NCI-H187 (cell line): ENCODE results near the gene CHRDL2.
"Not testable (repeated sequence)": the region's sequence is repeated elsewhere in the genome, so short reads cannot be mapped to it uniquely, and the experiment has no call there.

Source experiments
- DNase-seq, 2 experiments: peaks; one replicate each; lab custom pipeline; 2025; lab: John Stamatoyannopoulos, UW

The CHRDL2 gene

GRCh38 chr11:74731301-74732094 is at the start of gene CHRDL2:
TSS of gene CHRDL2 (minus strand) at chr11:74731426. CDS start at chr11:74730888, 538 bp downstream.
- DNase-seq: no peak

- no peak for DNase-seq
Measured at GRCh38 chr11:74780248-74781005, 49.2 kb upstream of the CHRDL2 start.

- DNase-seq: no peak
Measured at GRCh38 chr11:74778581-74778980, 47.4 kb upstream of the CHRDL2 start.

- DNase-seq: no peak
Measured at GRCh38 chr11:74777877-74778276, 46.7 kb upstream of the CHRDL2 start.

GRCh38 chr11:74777038-74777437 is 45.8 kb upstream of the CHRDL2 start:
- DNase-seq: no peak

- no peak for DNase-seq
Measured at GRCh38 chr11:74776546-74776945, 45.3 kb upstream of the CHRDL2 start.

DNA sequence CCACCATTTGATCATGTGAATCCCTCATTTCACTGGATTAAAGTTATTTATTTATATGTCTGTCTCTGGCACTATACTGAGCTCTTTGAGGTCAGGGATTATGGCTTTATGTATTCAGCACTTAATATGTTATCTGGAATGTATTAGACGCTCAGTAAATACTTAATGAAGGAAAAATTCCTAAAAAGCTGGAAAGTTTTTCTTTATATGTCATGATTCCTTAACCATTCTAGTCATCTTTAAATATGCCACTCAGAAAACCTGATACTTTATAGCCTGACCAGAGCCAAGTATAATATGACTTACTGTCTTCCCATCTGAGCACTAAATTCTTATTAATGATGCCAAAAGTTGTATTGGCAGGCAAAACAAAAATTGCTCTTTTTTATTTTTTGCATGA is 44.5 kb upstream of the CHRDL2 start:
- DNase-seq: no peak

GRCh38 chr11:74773476-74773875 is 42.2 kb upstream of the CHRDL2 start:
- no peak for DNase-seq

GRCh38 chr11:74771139-74771538 is 39.9 kb upstream of the CHRDL2 start:
- no peak for DNase-seq

DNA sequence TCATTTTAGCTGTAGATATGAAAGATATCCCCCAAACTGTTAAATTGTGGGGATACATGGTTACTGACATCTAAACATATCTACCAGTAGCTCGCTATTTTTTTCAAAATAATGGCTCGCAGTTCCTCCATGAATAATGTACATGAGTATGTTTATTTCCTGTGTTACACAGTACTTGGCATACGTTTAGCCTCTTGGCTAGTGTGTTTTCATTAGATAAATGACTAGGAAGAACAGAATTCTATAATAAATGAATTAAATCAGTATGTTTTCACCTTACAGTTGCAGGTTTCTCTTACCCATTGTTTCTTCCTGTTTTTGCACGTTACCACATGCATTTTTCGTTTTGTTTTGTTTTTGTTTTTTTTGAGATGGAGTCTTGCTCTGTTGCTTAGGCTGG is 39.2 kb upstream of the CHRDL2 start:
- no peak for DNase-seq

GRCh38 chr11:74769055-74769707 is 38.0 kb upstream of the CHRDL2 start:
- DNase-seq: no peak

DNA sequence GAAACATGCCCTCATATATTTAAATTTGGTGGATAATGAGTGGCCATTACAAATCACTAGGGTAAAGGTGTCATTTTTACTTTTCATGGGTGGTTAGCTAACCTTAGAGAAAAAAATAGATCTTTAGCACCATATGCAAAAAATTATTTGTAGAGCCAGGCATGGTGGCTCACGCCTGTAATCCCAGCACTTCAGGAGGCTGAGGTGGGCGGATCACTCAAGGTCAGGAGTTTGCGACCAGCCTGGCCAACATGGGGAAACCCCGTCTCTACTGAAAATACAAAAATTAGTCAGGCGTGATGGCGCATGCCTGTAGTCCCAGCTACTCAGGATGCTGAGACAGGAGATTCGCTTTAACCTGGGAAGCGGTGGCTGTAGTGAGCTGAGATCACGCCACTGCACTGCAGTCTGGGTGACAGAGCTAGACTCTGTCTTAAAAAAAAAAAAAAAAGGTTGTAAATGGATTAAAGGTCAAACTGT is 37.0 kb upstream of the CHRDL2 start:
- DNase-seq: not testable (repeated sequence)

GRCh38 chr11:74766905-74767304 is 35.7 kb upstream of the CHRDL2 start:
- DNase-seq: no peak

GRCh38 chr11:74756571-74756970 is 25.3 kb upstream of the CHRDL2 start:
- DNase-seq: no peak

DNA sequence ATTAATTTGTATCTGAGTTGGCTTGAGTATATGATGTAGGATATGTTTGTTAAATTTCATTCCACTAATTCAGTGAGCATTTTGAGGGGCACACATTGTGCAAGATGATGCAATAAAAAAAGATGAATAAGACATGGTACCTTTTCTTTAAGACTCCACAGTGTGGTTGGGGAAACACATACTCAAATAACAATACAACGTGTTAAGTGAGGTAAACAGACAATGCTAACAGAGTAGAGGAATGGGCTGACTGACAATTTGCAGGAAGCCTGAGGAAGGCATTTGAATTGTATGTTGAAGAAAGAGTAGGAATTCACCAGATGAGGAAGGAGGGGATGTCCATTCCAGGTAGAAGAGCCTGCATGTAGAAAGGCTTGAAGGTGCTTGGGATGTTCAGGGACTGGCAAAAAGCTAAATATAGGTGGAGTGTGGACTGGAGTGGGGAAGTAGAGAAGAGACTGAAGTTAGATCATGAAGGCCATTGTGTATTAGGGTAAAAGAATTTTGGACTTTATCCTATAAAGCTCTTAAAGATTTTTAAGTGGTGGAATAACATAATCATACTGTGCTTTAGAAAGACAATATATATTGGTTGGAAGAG is 24.3 kb upstream of the CHRDL2 start:
- no peak for DNase-seq

GRCh38 chr11:74754507-74755252 is 23.5 kb upstream of the CHRDL2 start:
- DNase-seq: no peak

DNA sequence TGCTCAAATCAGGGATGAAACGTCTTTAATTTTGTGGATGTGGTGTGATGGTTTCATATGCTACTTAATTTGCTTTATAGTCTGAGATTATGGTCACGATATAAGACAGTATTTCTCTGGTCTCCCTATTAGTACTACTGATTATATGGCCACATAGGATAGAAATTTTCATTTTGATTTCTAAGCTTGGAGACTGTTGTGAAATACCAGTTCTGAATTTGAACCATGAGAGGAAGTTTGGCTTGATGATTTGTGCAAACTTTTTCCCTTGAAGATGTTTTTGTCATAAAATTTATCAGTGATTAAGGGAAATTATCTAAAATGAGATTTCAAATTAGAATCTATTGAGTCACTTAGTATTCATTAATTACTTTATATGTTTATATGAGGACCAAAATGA is 20.1 kb upstream of the CHRDL2 start:
- no peak for DNase-seq

GRCh38 chr11:74750598-74750997 is 19.4 kb upstream of the CHRDL2 start:
- DNase-seq: not testable (repeated sequence)

DNA sequence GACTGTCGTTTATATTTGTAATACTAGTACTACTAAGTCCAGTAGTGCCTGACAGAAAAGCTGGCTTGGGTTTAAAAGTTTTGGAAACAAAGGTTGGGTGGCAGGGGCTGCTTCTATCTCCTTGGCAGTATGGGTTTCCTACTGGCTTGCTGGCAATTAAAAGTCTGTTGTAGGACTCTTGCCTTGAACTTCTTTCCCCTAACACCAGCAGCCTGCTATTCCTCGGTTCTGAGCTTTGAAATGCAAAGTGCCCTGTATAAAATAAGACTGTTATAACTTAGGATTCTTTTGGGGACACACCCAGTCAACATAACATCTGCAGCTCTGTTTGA is 18.7 kb upstream of the CHRDL2 start:
- DNase-seq: no peak

DNA sequence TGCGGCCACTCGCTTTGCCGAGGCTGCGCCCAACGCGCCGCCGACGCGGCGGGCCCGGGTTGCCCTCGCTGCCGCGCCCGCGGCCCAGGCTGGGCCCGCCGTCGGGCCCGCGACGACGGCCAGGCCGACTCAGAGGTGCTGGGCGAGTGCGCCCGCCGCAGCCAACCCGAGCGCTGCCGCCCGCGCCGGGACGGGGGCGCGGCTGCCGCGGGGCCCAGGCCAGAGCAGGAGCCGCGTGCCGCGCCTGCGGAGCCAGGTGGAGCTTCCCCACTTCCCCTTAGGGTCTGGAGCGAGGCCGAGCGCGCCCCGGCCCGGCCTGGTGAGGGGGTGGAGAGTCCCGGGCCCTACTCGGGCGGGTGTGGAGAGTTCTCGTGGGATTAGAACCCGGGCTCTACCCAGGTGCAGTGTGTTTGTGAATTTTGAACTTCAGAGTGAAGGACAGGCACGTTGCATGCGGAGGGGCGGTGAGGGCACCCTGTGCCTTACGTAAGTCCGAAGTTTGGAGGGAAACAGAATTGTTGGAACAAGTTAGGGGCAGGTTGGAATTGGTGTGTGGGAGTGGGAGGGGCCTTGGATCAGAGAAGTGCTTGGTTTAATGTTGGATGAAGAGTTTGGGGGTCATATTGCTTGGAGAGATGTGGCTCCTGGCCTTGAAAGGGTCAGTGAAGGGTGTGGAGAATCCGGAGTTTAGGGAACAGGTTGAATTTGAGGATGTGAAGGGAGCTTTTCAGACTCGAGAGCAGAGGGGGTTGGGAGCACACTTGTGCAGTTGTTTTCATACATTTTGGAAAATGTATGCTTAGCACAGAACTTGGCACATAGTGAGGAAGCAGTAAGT is 18.1 kb upstream of the CHRDL2 start:
- DNase-seq: no peak
